T-helper 1 cell treated with Interleukin-12 subunit alpha and Interleukin-12 subunit beta and Interleukin-4 antibody, amounts not matched to agents 30 ng/mL and 1 ng/mL, for 36 hours (primary cell): ENCODE measurements around the gene ZNF516. TPM values are rescaled to one million over a fixed set of nuclear protein-coding genes. Genes with fewer than 3 reads are reported as not detected.

ENCODE experiments used
- intact Hi-C: fragments of 100-400 bp; cut with micrococcal nuclease; formaldehyde crosslinking; loops from one replicate; pipeline ENCODE4 v1.15.1; 2024
- total RNA-seq: library from RNA; stranded (reverse); gene quantifications from 2 replicates; pipeline ENCODE4 v1.2.3, GENCODE V29; 2022

ZNF516 gene
- total RNA-seq, 1 donor from 2014 or later, result 1.8 TPM

DNA sequence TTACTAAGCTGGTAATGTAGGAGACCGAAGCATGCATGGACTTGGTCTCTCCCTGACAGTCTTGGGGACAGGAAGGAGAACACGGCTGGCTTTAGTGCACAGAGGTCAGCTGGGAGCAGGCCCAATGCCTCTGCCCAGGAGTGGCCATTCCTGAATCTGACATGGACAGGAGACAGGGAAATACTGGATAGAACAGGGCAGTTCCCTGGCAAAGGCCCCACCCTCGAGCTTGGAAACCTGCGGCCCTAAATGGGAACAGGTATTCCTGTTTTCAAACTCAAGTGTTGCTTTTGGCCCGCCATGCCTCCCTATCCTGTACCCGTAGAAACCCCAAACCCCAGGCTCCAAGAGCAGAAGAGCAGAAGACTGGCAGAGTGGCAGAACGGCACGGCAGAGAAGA, 107.4 kb downstream of the ZNF516 start:
- intact Hi-C loops, result no loop called here

DNA sequence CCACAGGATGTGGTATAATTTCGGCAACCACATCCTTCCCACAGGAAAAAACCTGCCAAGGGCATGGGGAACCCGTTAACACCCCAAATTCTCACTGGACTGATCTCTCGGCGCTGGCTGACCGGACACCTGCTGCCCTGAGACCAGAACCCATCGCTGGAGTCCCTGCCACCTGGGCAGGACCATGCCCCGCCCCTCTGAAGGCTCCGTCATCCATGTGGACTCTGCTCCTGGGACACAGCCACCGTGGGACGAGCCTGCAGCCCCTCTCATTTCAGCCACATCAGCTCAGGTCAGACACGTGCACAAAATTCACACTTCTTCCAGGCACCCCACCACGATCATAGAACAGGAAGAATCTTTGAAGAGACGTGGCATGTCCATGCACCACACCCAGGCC, 108.2 kb downstream of the ZNF516 start:
- intact Hi-C loops, result no loop called here

DNA sequence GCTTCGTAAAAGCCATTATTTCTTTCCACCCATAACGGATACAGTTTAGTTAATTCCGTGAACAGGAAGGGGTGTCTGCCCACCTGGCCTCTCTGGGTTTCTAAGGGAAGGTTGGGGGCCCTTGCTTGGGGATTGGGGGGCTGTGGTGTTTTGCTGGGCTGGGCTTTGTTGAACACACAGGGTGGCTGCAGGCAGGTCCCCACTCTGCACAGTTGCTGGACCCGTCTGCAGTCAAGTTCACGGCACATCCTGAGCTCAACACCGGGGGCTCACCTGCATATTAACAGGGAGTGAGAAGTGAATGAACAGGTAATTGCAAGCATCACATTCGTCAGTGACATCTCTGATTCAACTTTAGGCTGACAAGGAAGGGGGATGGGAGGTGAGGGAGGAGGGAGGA, 109.0 kb downstream of the ZNF516 start:
- intact Hi-C loops, result no loop called here

DNA sequence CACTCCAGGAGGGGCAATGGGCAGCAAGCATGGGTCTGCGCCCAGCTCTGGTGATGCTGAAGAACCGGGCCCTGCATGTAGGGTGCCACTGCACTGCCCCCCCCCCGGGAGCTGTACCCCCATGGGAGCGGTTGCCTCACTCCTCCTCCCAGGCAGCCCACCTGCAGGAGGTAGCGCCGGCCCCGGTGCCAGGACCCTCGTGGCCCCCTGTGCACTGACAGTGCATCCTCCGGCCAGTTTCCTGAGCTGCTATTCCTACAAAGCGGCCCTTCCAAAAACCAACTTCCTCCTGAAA, 109.4 kb downstream of the ZNF516 start:
- intact Hi-C loops, result no loop called here

DNA sequence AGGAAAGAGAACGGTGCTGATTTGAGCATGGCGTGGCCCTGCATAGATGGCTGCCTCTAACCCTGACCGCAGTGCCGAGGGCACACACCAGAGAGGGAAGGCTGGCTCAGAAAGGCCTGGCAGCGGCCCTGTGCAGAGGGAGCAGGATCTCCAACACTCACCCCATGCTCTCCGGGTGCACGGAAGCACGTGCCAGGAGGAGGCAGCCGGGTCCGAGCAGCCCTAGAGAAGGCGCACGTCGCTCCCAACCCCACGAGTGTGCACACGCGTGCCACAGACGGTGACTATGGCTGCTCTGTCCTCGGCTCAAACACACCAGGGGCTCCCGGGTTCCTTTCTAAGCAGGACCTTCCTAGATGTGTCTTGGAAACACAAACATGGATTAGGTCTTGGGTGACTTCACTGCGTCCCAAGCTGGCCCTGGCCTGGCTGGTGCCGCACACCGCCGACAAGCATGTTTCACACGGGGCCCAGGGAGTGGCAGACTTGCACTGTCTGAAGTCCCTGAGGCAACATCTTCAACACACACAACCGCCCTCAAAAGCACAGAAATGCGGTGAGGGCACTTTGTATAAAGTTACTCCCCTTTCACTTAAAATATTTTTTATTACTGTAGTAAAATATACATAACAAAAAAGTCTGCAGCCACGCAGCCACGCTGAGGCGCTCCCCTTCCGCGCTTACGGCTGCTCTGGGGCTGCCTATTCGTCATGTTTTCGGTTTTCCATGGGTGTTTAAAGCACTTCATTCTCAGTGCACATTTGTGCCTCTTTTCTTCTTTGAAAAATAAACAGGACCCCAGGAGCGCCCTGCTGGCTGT, 110.0 kb downstream of the ZNF516 start:
- intact Hi-C loops, result no loop called here

DNA sequence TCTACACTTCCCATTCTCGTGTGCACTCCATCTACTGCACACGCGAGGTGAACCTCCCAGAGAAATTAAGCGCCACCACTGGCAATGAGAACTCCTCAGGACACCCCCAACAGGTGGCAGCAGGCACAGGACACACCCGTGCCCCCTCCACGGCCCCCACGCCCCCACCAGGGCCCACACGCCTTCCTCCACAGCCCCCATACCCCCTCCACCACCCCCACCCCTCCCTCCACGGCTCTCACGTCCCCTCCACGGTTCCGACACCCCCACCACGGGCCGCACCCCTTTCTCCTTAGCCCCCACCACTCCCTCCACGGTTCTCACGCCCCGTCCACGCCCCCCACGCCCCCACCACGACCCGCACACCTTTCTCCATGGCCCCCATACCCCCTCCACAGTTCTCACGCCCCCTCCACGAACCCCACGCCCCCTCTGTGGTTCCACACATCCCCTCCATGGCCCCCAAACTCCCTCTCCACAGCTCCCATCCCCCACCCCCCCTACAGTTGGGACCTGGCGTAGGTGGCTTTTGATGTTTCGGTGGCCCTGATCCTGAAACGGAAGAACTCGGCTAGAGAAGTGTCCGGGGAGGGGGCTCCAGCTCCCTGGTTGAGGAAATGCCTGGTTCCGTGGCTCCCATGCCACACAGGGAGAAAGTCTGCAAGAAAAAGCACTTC, 110.8 kb downstream of the ZNF516 start:
- intact Hi-C loops, result no loop called here

DNA sequence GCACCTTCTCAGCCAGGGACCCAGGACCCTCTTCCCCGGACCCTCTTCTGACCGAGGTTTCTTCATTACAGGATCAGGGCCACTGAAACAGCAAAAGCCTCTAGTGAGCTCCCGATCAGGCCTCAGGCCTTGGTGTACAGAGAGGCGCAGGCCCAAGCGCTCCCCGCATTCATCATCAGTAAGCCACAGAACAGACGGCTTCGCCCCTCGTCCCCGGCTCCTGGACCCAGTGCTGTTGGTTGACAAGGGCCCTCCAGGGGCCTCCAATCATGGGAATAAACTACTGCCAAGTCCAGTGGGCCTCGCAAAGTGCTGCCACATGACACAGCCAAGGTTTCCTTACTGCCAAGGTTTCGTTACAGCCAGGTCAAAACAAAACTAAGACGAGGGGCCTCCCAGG, 111.4 kb downstream of the ZNF516 start:
- intact Hi-C loops, result no loop called here

DNA sequence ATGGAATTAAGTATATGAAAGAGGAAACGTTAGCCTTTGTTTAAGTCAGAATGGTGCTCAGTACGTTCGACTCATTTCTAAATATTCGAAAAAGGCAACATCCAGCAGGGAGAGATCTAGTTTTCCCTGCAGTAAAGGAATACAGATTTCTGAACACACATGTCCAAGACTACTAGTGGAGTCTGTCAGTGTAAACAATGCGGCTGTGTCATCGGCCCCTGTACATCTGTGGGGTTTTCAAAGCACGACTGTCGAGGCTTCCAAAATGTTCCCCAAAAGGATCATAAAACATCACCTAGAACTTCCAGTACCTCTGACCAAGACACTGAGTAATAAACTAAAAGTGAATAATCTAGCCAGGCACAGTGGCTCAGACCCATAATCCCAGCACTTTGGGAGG, 112.8 kb downstream of the ZNF516 start:
- intact Hi-C loops, result no loop called here

DNA sequence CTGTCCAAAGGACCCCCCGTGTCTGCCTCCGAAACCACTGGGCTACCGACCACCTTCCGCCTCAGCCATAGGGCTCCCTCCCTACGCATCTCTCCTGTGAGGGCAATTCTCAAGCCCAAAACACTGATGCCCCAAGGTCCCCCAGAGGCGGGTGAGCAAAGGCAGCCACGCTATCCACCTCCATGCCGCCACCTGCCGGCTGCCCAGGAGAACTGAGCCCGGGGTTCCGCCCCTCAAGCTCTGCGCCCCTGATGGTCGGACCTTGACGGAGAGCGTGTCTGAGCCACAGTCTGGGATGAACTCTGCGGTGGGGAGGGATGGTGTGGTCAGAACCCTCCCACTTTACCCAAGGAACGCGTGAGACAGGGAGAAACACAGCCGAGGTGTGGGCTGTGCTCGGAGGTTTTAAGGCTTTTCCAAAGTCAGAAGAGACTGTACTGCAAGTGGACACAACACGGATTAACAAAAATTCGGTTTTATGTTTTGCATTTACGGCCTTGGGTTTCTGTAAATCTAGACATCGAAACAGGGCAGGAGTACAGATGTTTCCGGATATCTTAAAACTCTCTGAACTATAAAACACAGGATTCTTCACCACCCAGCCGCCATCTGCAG, 114.1 kb downstream of the ZNF516 start:
- intact Hi-C loops, result no loop called here

DNA sequence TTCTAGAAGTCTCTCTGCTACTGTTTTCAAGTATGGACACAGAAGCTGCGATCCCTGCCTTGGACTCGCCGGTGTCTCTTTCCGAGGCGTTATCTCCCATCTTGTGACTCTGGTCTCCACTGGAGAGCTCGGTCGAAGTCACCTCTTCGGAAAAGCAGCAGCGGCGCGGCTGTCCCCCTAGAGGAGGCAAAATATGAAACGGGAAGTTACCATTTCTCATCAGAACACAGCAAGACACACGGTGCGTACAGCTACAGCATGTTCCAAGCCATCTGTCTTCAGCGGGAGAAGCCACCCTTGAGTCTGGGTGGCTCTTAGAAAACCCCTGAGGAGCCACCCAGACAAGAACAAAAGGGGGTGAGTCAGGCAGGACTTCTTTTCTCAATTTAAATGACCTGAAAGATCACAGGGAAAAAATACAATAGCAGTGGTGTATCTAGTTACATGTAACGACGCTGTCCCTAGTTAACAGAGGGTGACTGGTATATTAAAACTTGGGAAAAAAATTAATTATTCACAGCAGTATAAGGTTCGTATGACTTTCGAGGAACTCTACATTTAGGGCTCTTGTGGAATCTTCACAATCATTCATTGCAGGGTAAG, 114.8 kb downstream of the ZNF516 start:
- intact Hi-C loops, result no loop called here

DNA sequence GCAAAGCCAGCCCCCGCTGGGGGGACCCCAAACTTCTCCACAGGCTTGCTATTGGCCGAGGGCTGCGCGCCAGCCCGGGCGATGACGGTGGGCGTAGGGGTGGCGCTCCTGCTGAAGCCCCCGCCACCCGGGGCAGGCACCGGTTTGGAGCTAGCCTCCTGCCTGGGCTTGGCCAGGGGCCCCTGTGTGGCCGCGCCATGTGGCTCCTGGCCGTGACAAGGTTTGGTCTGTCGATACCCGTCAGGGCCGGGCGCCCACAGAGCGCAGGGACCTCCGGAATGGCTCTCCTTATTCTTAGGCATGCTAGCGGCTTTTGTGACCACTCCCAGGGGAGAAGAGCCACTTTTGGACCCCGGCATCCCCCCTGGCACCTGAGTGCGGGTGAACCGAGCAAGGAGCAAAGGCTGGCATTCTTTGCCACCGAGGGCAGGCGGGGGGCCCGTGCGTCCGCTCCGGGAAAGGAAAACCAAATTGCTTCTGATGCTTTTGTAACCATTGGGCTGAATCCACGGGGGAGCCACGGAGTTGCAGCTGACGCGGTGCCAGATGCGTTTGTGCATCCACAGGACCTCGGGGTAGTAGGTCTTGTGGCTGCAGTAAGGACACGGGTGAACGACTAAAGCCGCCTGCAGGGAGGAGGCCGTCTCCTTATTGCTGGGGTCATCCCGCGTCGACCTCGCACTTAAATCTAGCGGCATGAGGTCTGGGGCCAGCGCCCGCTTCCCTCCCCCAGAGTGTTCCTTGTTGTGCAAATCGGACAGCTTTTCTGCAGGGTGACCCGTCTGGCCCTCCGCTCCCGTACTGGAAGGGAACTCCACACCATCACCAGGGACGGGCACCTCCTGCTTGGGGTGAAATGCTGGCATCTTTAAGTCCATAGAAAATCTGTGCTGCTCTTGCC, 115.6 kb downstream of the ZNF516 start:
- intact Hi-C loops, result loop anchor here (10.0 kb wide), 3 partner anchors 685 to 1885 kb away; partner anchors contain the start of genes CNDP2 and MBP

DNA sequence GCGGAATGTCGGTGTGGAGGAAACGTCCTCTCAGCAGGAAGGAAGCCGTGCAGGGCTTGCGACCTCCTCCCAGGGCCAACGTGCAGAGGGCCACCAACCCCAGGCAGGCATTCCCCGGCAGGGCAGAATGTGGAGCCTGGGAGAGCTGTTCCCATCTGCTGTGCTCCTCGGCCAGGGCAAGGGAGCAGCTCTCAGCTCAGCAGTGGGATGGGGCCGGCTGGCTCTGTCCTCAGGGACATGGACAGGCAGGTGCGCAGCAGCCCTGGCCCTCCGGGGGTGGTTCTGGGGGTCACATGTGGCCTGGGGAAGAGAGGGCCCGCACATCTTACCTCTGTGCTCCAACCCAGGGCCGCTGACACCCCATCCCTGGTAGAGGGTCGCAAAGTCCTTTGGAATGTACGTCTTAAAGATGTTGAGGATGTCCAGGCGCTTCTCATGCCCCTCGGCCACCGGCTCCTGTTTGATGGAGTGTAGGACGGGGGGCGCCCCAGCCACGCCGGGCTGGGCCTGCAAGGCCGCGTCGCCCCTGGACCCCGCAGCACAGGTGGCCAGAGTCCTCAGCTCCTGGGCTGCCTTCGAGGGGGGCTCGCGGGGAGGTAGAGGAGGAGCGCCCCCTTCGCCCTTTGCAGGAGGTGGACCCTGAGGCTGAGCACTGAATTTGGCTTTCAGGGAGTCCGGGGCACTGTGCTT, 116.4 kb downstream of the ZNF516 start:
- intact Hi-C loops, result loop anchor here (10.0 kb wide), 3 partner anchors 686 to 1884 kb away; partner anchors contain the start of genes CNDP2 and MBP

DNA sequence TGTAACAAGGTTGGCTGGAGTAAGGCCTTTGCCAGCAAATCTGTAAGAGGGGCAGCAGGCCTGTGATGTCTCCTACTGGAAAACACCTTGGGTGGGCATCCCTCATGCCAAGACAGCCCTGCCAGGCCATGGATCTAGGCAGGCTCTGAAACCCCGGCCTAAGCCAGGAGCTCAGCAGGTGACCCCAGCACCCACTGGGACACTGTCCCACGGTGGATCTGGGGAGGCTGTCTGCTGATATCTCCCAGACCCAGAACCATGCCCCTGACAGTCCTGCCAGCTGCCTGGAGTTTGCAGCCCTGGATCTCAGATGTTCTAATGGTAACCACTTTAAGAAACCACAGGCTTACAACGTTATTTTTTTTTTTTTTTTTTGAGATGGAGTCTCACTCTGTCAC, 117.7 kb downstream of the ZNF516 start:
- intact Hi-C loops, result loop anchor here (10.0 kb wide), 3 partner anchors 687 to 1883 kb away; partner anchors contain the start of genes CNDP2 and MBP

DNA sequence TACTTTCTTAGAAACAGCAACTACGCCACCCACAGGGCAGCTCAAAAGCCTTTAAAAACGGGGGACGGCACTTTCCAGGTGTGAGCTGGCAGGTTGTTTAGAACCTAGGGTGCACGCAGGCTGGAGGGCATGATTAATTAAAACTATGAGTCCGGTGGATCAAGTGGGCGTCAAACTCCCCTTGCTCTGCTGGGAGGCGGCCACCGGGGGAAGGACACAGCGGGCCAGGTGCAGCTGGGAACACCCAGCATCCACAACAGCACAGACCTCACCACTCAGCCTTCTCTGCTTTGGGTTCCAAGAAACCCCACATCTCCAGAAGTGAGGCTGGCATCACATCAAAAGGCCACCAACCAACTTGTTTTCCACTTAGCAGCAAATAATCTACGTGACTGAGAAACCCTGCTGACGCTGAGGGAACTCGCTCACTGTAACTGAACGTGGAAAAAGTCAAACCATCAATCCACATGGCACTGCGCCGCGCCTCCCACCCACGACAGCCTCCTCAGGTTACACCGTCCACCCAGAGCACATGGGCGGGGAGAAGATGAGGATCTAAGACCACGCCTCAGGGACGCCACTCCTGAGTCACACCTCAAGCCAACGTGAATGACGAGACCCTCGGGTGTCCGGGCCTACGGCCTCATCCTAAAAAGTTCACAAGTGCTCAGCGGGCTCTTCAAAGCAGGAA, 118.2 kb downstream of the ZNF516 start:
- intact Hi-C loops, result loop anchor here (10.0 kb wide), 3 partner anchors 688 to 1882 kb away; partner anchors contain the start of genes CNDP2 and MBP

DNA sequence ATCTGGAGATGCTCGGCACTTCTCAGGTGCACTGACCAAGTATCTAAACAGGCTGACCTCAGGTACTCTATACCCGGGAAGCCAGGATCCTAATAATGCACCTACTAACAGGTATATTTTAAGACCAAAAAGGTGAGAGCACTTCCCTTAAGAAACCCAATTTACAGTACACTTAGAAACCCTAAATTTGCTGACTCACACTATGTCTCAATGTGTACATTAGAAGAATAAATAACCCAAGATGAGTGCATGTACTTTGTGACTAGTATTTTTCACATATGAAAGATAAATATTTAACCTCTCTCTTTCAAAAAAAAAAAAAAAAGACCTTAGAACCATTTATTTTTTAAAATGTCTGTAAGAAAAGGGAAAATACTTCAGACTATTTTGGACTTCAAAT, 118.8 kb downstream of the ZNF516 start:
- intact Hi-C loops, result loop anchor here (10.0 kb wide), 3 partner anchors 689 to 1881 kb away; partner anchors contain the start of genes CNDP2 and MBP

DNA sequence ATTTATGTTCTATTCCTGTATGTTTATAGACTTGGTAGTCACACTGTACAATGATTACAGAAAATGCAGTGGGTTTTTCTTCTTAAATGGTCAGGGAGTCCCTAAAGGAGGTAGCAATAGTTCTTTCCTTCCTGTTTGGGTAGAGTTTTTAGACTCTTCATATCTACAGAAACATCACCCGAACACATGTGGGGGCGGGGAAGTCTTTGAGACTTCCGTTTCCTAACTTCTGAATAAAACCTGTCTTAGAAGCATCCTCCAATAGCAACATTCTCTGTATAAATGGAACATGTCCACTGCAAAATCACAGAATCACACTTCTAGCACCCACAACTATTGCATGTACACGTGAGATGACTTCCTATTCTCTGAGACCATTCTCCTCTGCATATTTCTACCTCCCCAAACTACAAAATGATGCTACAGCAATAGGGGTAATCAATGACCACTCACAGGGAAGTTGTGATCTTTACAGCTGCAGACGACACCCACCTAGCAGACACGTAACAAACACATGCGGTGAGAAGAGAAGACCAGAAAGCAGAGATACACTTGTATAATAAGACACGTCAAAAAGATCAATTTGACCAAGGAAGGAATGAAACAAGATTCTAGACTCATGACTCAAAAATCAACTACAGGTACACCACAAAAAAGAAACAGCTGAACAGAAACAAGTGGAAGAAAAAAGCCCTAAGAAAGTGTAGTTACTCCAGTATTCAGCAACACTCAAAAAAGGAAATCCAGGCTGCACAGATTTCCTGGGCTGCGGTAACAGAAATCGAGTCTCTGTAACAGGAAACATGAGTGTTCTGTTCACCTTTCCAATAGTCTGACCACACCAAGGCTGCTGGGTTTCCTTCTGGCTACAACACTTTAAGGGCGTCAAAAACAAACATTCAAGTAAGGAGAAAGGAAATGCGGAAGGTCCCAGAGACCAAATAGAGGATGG, 120.4 kb downstream of the ZNF516 start:
- intact Hi-C loops, result loop anchor here (1.0 to 10.0 kb wide), 7 partner anchors 10 to 1880 kb away; partner anchors contain the start of genes CNDP2 and MBP

DNA sequence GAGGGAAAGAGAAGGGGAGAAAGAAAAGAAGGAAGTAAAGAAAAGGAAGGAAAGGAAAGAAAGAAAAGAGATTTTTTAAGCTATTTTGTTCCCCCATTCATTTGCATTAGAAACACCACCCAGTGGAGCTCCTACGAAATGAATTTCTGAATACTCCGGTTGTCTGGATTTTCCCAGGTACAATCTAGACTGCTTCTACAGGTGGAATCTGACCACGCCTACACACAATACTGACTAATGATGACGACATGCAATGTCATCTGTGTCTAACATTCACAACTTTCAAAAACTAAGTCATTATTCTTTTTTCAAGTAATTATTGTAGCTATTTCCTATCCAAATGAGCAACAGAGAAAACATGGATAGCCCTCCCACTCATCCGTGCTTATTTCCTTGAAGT, 121.7 kb downstream of the ZNF516 start:
- intact Hi-C loops, result loop anchor here (10.0 kb wide), 3 partner anchors 692 to 1878 kb away; partner anchors contain the start of genes CNDP2 and MBP
